Subcutaneous adipose tissue (tissue), 4 donors: Measurements from ENCODE around the gene GOLGA3. TPM values are rescaled to one million over a fixed set of nuclear protein-coding genes. Genes with fewer than 3 reads are reported as not detected.

Experiments used
- total RNA-seq, 4 donors: library from RNA; depleted of rRNA; stranded (reverse); fragments of >200 nt; gene quantifications; one replicate each; pipeline ENCODE4 v1.1.0, GENCODE V29; 2016
- TF ChIP-seq, protein P1 (sequence below): fragments of 450-650 bp; IDR thresholded peaks from one replicate; pipeline ENCODE4 v1.5.1; 2016; ENCODE audit warnings: low read depth, mild to moderate bottlenecking, control low read depth, antibody characterized with exemption, moderate library complexity

The GOLGA3 gene
- total RNA-seq, 4 donors from 2014 or later, result 45.9 to 86.8 (median 60.4) TPM

DNA sequence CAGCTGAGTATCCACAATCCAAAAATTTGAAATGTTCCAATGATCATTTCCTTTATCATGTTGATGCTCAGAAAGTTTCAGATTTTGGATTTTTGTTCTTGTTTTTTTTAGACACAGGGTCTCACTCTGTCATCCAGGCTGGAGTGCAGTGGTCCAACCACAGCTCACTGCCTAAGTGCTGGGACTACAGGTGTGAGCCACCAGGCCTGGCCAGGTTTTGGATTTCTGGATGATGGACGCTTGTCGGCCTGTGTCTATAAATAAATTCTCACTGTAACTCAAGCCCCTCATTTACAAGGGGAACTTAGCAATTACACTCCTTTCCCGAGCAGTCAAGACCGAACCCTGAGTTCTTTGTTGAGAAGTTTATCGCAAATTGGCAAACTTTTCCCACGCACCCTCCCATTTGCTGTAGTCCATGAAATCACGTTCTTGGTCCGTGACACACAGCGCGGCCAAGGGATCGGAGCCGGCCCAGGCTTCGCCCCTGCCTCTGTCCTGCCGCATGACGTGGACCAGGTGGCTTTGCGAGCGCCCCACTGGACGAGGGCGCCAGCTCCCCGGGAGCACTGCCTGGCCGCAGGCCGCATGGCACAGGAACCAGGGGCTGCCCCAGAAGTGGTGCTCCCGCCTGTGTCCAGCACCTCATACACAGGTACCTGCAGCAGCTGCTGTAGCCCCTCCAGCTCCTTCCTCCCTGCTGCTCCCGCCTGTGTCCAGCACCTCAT lies 53.0 kb downstream of the GOLGA3 start:
- TF ChIP-seq, protein P1, sequence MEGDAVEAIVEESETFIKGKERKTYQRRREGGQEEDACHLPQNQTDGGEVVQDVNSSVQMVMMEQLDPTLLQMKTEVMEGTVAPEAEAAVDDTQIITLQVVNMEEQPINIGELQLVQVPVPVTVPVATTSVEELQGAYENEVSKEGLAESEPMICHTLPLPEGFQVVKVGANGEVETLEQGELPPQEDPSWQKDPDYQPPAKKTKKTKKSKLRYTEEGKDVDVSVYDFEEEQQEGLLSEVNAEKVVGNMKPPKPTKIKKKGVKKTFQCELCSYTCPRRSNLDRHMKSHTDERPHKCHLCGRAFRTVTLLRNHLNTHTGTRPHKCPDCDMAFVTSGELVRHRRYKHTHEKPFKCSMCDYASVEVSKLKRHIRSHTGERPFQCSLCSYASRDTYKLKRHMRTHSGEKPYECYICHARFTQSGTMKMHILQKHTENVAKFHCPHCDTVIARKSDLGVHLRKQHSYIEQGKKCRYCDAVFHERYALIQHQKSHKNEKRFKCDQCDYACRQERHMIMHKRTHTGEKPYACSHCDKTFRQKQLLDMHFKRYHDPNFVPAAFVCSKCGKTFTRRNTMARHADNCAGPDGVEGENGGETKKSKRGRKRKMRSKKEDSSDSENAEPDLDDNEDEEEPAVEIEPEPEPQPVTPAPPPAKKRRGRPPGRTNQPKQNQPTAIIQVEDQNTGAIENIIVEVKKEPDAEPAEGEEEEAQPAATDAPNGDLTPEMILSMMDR, result no peak

DNA sequence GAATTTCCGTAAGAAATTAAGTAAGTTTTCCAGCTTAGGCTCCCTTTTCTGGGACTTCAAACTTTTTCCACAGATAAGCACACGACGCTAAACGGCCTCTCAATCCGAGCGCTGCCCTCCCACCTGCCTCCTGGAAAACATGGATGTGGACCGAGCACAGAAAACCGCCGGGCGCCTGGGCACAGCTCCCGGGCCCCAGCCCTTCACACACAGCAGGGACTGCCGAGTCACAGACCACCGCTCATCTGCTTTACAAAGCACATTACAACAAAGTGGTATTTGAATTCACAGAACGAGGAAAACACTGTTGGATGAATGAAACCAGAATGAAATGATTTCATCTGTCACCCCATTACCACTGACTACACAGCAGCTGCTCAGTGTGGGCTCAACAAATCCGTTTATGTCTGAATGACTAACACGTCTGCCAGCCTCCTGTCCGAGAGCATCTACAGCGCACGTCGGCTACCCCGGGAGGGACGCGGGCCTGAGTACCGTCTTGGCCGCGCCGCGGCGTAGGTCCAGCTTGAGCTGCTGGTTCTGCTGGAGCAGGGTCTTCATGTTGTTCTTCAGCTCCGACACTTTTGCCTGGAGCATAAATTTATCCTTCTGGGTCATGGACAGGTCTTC lies 53.9 kb downstream of the GOLGA3 start:
- TF ChIP-seq, protein P1, result no peak

DNA sequence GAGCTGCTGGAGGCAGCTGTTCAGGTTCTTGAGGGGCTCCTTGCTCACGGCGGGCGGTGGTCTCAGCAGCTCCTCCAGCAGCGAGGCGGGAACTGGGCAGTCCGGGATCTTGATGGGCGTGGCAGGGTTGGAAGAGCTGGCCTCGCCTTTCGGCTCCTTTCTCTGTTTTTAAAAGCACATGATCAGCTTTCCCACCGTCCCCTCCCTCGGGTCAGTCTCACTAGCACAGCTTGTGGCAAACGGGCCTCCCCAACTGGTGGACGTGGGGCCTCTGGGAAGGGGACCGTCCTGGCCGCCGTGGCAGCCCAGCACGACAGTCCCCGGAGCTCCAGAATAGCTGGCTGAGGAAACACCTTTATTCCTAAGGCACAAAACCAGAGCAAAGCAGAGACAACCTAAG lies 54.5 kb downstream of the GOLGA3 start:
- TF ChIP-seq, protein P1, result no peak

DNA sequence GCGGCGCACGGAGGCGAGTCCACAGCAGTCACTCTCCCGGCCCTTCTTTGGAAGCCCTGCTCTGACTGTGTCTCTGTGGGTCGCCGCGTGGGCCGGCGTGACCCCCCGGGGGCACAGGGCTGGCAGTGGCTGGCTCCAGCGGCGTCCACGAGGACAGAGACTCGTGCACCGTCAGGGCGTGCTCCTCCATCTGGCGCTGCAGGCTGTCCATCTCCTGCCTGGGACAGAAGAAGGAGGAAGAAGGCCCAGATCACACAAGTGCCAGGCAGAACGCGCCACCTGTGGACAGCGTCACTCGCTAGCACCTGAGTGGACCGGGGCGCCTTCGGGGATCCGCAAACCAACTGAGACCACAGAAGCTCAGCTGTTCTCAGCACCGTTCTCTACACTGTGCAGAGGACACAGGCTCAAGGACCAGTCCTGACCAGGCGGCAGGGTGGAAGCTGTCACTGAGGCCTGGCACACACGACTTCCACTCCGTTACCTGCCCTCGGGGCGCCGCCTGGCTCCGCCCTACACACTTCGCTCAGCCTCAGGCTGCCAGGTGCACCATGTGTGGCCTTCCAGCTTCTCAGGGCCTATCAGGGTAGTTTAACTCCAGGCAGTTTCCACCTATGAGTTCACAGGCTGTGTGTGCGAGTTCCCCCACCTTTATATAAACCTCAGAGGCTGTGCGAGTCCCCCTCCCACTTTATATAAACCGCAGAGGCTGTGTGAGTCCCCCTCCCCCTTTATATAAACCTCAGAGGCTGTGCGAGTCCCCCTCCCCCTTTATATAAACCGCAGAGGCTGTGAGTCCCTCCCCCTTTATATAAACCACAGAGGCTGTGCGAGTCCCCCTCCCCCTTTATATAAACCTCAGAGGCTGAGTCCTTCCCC lies 55.4 kb downstream of the GOLGA3 start:
- TF ChIP-seq, protein P1, result no peak

DNA sequence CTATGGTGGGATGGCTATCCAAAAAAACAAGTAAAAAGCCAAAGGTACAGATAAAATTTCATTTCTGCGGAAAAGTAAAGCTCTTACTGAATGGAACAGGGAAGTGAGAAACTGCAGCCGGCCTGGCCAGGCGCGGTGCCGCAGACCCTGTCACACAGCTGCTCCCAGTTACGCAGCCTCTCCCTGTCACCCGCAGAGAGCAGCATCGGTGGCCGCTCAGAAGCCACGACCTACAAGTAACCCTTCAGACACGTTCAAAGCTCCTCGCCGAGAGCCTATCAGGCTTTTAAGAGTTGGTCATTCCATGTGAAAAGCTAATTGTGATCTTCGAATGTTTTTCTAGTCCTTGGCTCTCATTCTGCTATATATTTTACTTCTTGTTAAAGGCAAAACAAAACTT lies 56.1 kb downstream of the GOLGA3 start:
- TF ChIP-seq, protein P1, result no peak

DNA sequence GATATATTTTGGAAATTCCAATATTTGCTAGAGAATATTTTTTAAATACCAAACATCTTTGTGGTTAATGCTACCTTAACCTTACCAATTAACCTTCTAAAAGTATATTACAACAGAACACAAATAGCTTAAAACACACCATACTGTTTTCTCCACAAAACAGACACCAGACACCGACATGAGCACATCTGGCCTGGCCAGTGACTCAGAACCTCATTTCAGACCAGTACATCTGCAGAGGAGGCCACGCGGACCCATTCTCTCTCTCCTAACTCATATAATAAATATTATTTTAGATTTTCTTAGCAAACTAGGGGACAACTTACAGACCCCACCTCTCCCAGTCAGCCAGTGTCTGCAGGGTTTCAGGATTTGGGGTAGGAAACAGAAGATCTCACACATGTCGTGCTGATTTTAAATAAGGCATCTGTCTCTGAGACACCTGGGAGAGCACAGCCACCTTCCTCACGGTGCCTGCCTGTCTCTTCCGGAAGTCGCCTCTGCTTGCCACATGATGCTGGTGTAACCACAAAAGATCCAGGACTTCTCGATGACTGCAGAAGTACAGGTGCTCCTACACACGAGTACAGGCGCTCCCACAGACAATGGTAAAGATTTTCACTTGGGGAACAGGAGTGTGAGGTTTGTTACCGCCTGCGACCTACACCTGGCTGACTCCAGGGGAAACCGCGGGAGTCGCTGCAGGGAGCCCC lies 57.4 kb downstream of the GOLGA3 start:
- TF ChIP-seq, protein P1, result no peak
